Psoas muscle (tissue), 8 donors: Measurements from ENCODE around the gene FGD5. TPM values are rescaled to one million over a fixed set of nuclear protein-coding genes. Genes with fewer than 3 reads are reported as not detected.

ENCODE experiments used
- ATAC-seq, 4 donors: fragments of 200-7000 bp; cut with Tn5 transposase; one replicate each; pipeline ENCODE4 v1.9.1; 2020; ENCODE audit warnings: moderate library complexity in 3 of 4, mild to moderate bottlenecking in 2 of 4
- DNase-seq, 2 donors: peaks; one replicate each; pipeline ENCODE4 v3.0.0-alpha.2; 2020
- H3K27ac ChIP-seq: fragments of 200-600 bp; one replicate; pipeline ENCODE4 v1.8.0; 2022
- H3K27me3 ChIP-seq, 3 donors: fragments of 200-600 bp in 1 of 3; one replicate each; pipeline versions ENCODE4 v1.6.1 to v1.8.0; 2013 to 2022; ENCODE audit warnings: low read length in 2 of 3, mild to moderate bottlenecking in 2 of 3, moderate library complexity in 1 of 3; ENCODE audit not compliant: insufficient read depth in 3 of 3
- H3K36me3 ChIP-seq, 2 donors: fragments of 200-600 bp in 1 of 2; one replicate each; pipeline versions ENCODE4 v1.6.1 to v1.8.0; 2013 to 2022; ENCODE audit warnings: low read depth in 1 of 2, mild to moderate bottlenecking in 1 of 2, moderate library complexity in 1 of 2; ENCODE audit not compliant: insufficient read depth in 1 of 2
- H3K4me1 ChIP-seq: fragments of 200-600 bp; one replicate; pipeline ENCODE4 v1.8.0; 2022
- H3K4me3 ChIP-seq: fragments of 200-600 bp; one replicate; pipeline ENCODE4 v1.8.0; 2022; ENCODE audit warnings: mild to moderate bottlenecking
- H3K9me3 ChIP-seq: fragments of 200-600 bp; one replicate; pipeline ENCODE4 v1.8.0; 2022
- CTCF ChIP-seq: fragments of 200-600 bp; IDR thresholded peaks from one replicate; pipeline ENCODE4 v1.8.0; 2022; ENCODE audit warnings: antibody characterized with exemption
- WGBS, 3 donors: extraction: QIAGEN DNeasy Blood & Tissue Kit; methylation state at CpG; one replicate each; pipeline versions ENCODE4 v1.1.6 to v1.1.7; 2013; 5-methylcytosine and 5-hydroxymethylcytosine counted together
- intact Hi-C, 2 donors: fragments of 100-400 bp; cut with DNase I; formaldehyde crosslinking; loops; one replicate each; pipeline versions ENCODE4 v1.11.0 to v1.14.2; 2022
- polyA plus RNA-seq, 3 donors: library from polyadenylated mRNA; stranded (reverse); fragments of 200-250 nt; gene quantifications; one replicate each; pipeline ENCODE4 v1.2.3, GENCODE V29; 2013
- total RNA-seq, 4 donors: library from RNA; stranded (reverse); fragmentation: NEBNext Ultra II Directional in 2 of 4; extraction: Animal tissue kit (Norgen Biotek cat#: 25700) in 2 of 4; gene quantifications; one replicate each; pipeline versions ENCODE4 v1.2.1 to v1.2.4, GENCODE V29; 2021 to 2023
- donor health status: healthy with polysubstance abuse.
- donor health status: DM: no; HTN: no; CAD: no; lungs with moderate emphysema.
- donor health status: Bipolar disorder and iron deficiency.
- donor health status: healthy.
- donor health status: DM: yes; HTN: yes; CAD: no.
- donor health status: DM: no; HTN: no; CAD: no.
- donor health status: DM: no; HTN: no; CAD: no.
- donor health status: DM: yes; HTN: yes; CAD: no.

FGD5 gene
- total and polyA plus RNA-seq, 7 donors: 3.6 to 14.6 (median 6.4) TPM

GRCh38 chr3:14826069-14826468 is 7.3 kb downstream of the FGD5 start:
- intact Hi-C loops: no loop called here

GRCh38 chr3:14827776-14828175 is 9.0 kb downstream of the FGD5 start:
- H3K4me3 ChIP-seq: no peak overlapping the region
- DNase-seq (no peak), ATAC-seq (no peak)
- peaks cover 0 to 7% (median 0%) of the 10 kb centered on the region in 3 donors for H3K27me3 ChIP-seq
- H3K4me1 ChIP-seq: no peaks in the 10 kb centered on the region
- H3K27ac ChIP-seq: no peak overlapping the region
- intact Hi-C loops: no loop called here
- WGBS, 3 donors: 55 to 63% (median 62%) methylated on average over 8 of the region's 8 CpGs
- no peak for TF ChIP-seq CTCF
- H3K9me3 ChIP-seq: no peaks in the 10 kb centered on the region
- no peaks in the 10 kb centered on the region for H3K36me3 ChIP-seq

More at GRCh38 chr3:14826069-14826468, 7.3 kb downstream of the FGD5 start:
- ATAC-seq (no peak), DNase-seq (no peak)
- Histone ChIP-seq H3K9me3 (no peaks in the 10 kb centered on the region), H3K27ac (no peak overlapping the region), H3K4me3 (no peak overlapping the region), H3K4me1 (no peaks in the 10 kb centered on the region), H3K36me3 (no peaks in the 10 kb centered on the region), H3K27me3 (peaks cover 0 to 7% (median 0%) of the 10 kb centered on the region in 3 donors)
- WGBS, 3 donors: 59 to 64% (median 64%) methylated on average over 4 of the region's 4 CpGs
- TF ChIP-seq CTCF: no peak

GRCh38 chr3:14829811-14830210 is 11.0 kb downstream of the FGD5 start:
- no peak for ATAC-seq
- no peak for DNase-seq
- Histone ChIP-seq H3K36me3 (no peaks in the 10 kb centered on the region), H3K27me3 (peaks cover 0 to 7% (median 0%) of the 10 kb centered on the region in 3 donors), H3K4me3 (no peak overlapping the region), H3K4me1 (no peaks in the 10 kb centered on the region), H3K9me3 (no peaks in the 10 kb centered on the region), H3K27ac (no peak overlapping the region)
- no peak for TF ChIP-seq CTCF
- intact Hi-C loops: no loop called here
- 33 to 47% (median 42%) methylated on average over 5 of the region's 5 CpGs for WGBS, 3 donors

GRCh38 chr3:14831916-14832450 is 13.2 kb downstream of the FGD5 start:
- no peak for DNase-seq
- no peak for TF ChIP-seq CTCF
- no peaks in the 10 kb centered on the region for H3K9me3 ChIP-seq

More at GRCh38 chr3:14831916-14832450, 13.2 kb downstream of the FGD5 start:
- Histone ChIP-seq H3K4me1 (no peaks in the 10 kb centered on the region), H3K4me3 (no peak overlapping the region), H3K27me3 (peaks cover 0 to 12% (median 0%) of the 10 kb centered on the region in 3 donors), H3K36me3 (no peaks in the 10 kb centered on the region), H3K27ac (no peak overlapping the region)
- WGBS, 3 donors: 71 to 88% (median 84%) methylated on average over 8 of the region's 8 CpGs
- intact Hi-C loops: no loop called here
- no peak for ATAC-seq
